GM23338 (cell line): ENCODE data around the gene ENTR1. TPM values are rescaled to one million over a fixed set of nuclear protein-coding genes. Genes with fewer than 3 reads are reported as not detected.

Experiments used
- ATAC-seq: fragments of 200-7000 bp; cut with Tn5 transposase; 3 replicates; pipeline ENCODE4 v1.9.1; 2020
- DNase-seq: peaks from one replicate; pipeline ENCODE4 v3.0.0-alpha.2; 2015; ENCODE audit warnings: low spot score
- H2AFZ ChIP-seq: fragments of 200-600 bp; sonication (generic); 2 replicates; pipeline ENCODE4 v1.8.0; 2016; ENCODE audit warnings: antibody characterized with exemption, mild to moderate bottlenecking, moderate library complexity
- H3F3A ChIP-seq: fragments of 200-600 bp; sonication (generic); replicated peaks from 2 replicates; pipeline ENCODE4 v1.8.0; 2017; ENCODE audit warnings: antibody characterized with exemption, mixed run types, low read depth
- H3K27ac ChIP-seq: fragments of 200-600 bp; sonication (generic); 2 replicates; pipeline ENCODE4 v1.6.1; 2016; ENCODE audit warnings: low read depth
- H3K27me3 ChIP-seq: fragments of 200-600 bp; sonication (generic); 2 replicates; pipeline ENCODE4 v1.8.0; 2016; ENCODE audit warnings: mild to moderate bottlenecking, mixed run types, moderate library complexity; ENCODE audit not compliant: insufficient read depth
- H3K36me3 ChIP-seq: fragments of 200-600 bp; sonication (generic); 2 replicates; pipeline ENCODE4 v1.8.0; 2016; ENCODE audit warnings: mild to moderate bottlenecking; ENCODE audit not compliant: insufficient read depth
- H3K4me1 ChIP-seq: fragments of 200-600 bp; sonication (generic); 2 replicates; pipeline ENCODE4 v1.8.0; 2016; ENCODE audit warnings: mild to moderate bottlenecking, moderate library complexity; ENCODE audit not compliant: insufficient read depth
- H3K4me2 ChIP-seq: fragments of 200-600 bp; sonication (generic); 2 replicates; pipeline ENCODE4 v1.7.1; 2017; ENCODE audit warnings: mixed run types
- H3K4me3 ChIP-seq: fragments of 200-600 bp; sonication (generic); 2 replicates; pipeline ENCODE4 v1.6.1; 2016; ENCODE audit warnings: mixed run types
- H3K79me2 ChIP-seq: fragments of 200-600 bp; sonication (generic); replicated peaks from 2 replicates; pipeline ENCODE4 v1.8.0; 2017; ENCODE audit warnings: mild to moderate bottlenecking; ENCODE audit not compliant: insufficient read depth
- H3K9me2 ChIP-seq: fragments of 200-600 bp; sonication (generic); 2 replicates; pipeline ENCODE4 v1.8.0; 2017; ENCODE audit not compliant: insufficient read depth
- H4K20me1 ChIP-seq: fragments of 200-600 bp; sonication (generic); replicated peaks from 2 replicates; pipeline ENCODE4 v1.8.0; 2017; ENCODE audit warnings: mild to moderate bottlenecking; ENCODE audit not compliant: insufficient read depth
- H3K27ac Mint-ChIP-seq: 2 replicates; pipeline ENCODE4 v1.8.0; 2020; ENCODE audit warnings: inconsistent platforms, mild to moderate bottlenecking, moderate library complexity, mixed read lengths
- H3K27me3 Mint-ChIP-seq: 3 replicates; pipeline ENCODE4 v1.8.0; 2022; ENCODE audit warnings: low read depth, mild to moderate bottlenecking, moderate library complexity, mixed read lengths, inconsistent platforms; ENCODE audit not compliant: insufficient read depth, poor library complexity
- H3K36me3 Mint-ChIP-seq: 3 replicates; pipeline ENCODE4 v1.8.0; 2021; ENCODE audit warnings: low read depth, mild to moderate bottlenecking, inconsistent platforms, moderate library complexity, mixed read lengths
- H3K4me1 Mint-ChIP-seq: 3 replicates; pipeline ENCODE4 v1.8.0; 2020; ENCODE audit warnings: mild to moderate bottlenecking, inconsistent platforms, mixed read lengths
- H3K4me3 Mint-ChIP-seq: 3 replicates; pipeline ENCODE4 v1.8.0; 2021; ENCODE audit warnings: moderate library complexity, mild to moderate bottlenecking, inconsistent platforms, mixed read lengths
- H3K9me3 Mint-ChIP-seq: 3 replicates; pipeline ENCODE4 v1.8.0; 2020; ENCODE audit warnings: moderate library complexity, mild to moderate bottlenecking, inconsistent platforms, mixed read lengths
- EZH2phosphoT487 ChIP-seq: fragments of 200-600 bp; sonication (generic); IDR thresholded peaks from one replicate; pipeline ENCODE4 v1.8.1; 2018; ENCODE audit warnings: antibody characterized with exemption; ENCODE audit not compliant: unreplicated experiment
- STAT1 ChIP-seq: IDR thresholded peaks from one replicate; pipeline ENCODE4 v1.6.1; 2016; ENCODE audit warnings: antibody characterized with exemption; ENCODE audit not compliant: unreplicated experiment
- ZNF114 ChIP-seq: fragments of 250-450 bp; sonication (Bioruptor Pico); IDR thresholded peaks from 2 replicates; pipeline ENCODE4 v1.5.0; 2020; ENCODE audit warnings: mild to moderate bottlenecking, moderate library complexity
- polyA plus RNA-seq: library from polyadenylated mRNA; unstranded; fragments of >200 nt; fragmentation: Nextera tagmentation; extraction: Ambion mirVana; gene quantifications from 2 replicates; pipeline ENCODE4 v1.2.1, GENCODE V29; 2016
- total RNA-seq: library from RNA; depleted of rRNA; stranded (reverse); fragments of >200 nt; shearing (Covaris generic); gene quantifications from 2 replicates; pipeline ENCODE4 v1.2.3, GENCODE V29; 2014
- TF ChIP-seq, protein P1 (sequence below): fragments of 250-450 bp; sonication (Bioruptor Pico); IDR thresholded peaks from 2 replicates; pipeline ENCODE4 v1.5.0; 2020; ENCODE audit warnings: mild to moderate bottlenecking, moderate library complexity
- TF ChIP-seq, protein P2 (sequence below): IDR thresholded peaks from one replicate; pipeline ENCODE4 v1.6.1; 2018; ENCODE audit warnings: antibody characterized with exemption; ENCODE audit not compliant: unreplicated experiment

ENTR1 gene
- total and polyA plus RNA-seq, 2 experiments from 2014 or later = 25.6 to 91.9 TPM

DNA sequence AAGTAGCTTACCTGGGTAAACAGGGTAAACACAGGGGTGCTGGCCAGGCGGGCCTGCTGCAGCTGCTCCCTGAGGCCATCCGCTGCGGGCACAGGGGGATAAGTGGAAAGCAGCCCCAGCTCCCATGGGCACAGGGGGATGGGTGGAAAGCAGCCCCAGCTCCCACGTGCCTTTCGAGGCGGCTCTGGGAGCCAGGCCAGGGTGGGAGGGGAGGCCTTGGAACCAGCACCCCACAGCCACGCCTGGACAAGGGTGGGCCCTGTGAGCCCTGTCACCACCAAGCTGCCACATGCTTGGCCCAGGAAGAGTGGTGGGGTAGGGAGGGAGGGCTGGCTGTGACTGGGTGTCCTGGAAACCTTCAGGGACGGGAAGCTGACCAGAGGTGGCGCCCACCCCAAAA lies 29.1 kb downstream of the ENTR1 start:
- ATAC-seq = no peak

More for the DNA sequence above, 29.1 kb downstream of the ENTR1 start:
- Histone ChIP-seq H3K27me3 (no peaks in the 10 kb centered on the region), H3F3A (0 out of 2 replicates have a peak, but pooled peaks cover 3% of the 10 kb centered on the region), H2AFZ (no peak overlapping the region), H3K36me3 (peaks cover 11% of the 10 kb centered on the region; the same call in 1 of the 2 replicates), H3K4me2 (no peak overlapping the region), H3K27ac (no peak overlapping the region), H3K4me1 (no peaks in the 10 kb centered on the region), H3K79me2 (no peaks in the 10 kb centered on the region), H3K9me2 (no peaks in the 10 kb centered on the region), H4K20me1 (peaks cover 6% of the 10 kb centered on the region; the same call in 1 of the 2 replicates), H3K4me3 (no peak overlapping the region)
- H3K36me3 Mint-ChIP-seq = peaks cover 37% of the 10 kb centered on the region
- DNase-seq = no peak
- no peaks in the 10 kb centered on the region for H3K9me3 Mint-ChIP-seq
- H3K27me3 Mint-ChIP-seq = no peaks in the 10 kb centered on the region
- H3K27ac Mint-ChIP-seq = no peak overlapping the region
- TF ChIP-seq, protein P1, sequence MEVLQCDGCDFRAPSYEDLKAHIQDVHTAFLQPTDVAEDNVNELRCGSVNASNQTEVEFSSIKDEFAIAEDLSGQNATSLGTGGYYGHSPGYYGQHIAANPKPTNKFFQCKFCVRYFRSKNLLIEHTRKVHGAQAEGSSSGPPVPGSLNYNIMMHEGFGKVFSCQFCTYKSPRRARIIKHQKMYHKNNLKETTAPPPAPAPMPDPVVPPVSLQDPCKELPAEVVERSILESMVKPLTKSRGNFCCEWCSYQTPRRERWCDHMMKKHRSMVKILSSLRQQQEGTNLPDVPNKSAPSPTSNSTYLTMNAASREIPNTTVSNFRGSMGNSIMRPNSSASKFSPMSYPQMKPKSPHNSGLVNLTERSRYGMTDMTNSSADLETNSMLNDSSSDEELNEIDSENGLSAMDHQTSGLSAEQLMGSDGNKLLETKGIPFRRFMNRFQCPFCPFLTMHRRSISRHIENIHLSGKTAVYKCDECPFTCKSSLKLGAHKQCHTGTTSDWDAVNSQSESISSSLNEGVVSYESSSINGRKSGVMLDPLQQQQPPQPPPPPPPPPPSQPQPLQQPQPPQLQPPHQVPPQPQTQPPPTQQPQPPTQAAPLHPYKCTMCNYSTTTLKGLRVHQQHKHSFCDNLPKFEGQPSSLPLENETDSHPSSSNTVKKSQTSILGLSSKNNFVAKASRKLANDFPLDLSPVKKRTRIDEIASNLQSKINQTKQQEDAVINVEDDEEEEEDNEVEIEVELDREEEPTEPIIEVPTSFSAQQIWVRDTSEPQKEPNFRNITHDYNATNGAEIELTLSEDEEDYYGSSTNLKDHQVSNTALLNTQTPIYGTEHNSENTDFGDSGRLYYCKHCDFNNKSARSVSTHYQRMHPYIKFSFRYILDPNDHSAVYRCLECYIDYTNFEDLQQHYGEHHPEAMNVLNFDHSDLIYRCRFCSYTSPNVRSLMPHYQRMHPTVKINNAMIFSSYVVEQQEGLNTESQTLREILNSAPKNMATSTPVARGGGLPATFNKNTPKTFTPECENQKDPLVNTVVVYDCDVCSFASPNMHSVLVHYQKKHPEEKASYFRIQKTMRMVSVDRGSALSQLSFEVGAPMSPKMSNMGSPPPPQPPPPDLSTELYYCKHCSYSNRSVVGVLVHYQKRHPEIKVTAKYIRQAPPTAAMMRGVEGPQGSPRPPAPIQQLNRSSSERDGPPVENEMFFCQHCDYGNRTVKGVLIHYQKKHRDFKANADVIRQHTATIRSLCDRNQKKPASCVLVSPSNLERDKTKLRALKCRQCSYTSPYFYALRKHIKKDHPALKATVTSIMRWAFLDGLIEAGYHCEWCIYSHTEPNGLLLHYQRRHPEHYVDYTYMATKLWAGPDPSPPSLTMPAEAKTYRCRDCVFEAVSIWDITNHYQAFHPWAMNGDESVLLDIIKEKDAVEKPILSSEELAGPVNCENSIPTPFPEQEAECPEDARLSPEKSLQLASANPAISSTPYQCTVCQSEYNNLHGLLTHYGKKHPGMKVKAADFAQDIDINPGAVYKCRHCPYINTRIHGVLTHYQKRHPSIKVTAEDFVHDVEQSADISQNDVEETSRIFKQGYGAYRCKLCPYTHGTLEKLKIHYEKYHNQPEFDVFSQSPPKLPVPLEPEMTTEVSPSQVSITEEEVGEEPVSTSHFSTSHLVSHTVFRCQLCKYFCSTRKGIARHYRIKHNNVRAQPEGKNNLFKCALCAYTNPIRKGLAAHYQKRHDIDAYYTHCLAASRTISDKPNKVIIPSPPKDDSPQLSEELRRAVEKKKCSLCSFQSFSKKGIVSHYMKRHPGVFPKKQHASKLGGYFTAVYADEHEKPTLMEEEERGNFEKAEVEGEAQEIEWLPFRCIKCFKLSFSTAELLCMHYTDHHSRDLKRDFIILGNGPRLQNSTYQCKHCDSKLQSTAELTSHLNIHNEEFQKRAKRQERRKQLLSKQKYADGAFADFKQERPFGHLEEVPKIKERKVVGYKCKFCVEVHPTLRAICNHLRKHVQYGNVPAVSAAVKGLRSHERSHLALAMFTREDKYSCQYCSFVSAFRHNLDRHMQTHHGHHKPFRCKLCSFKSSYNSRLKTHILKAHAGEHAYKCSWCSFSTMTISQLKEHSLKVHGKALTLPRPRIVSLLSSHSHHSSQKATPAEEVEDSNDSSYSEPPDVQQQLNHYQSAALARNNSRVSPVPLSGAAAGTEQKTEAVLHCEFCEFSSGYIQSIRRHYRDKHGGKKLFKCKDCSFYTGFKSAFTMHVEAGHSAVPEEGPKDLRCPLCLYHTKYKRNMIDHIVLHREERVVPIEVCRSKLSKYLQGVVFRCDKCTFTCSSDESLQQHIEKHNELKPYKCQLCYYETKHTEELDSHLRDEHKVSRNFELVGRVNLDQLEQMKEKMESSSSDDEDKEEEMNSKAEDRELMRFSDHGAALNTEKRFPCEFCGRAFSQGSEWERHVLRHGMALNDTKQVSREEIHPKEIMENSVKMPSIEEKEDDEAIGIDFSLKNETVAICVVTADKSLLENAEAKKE (CRISPR knock-in tag) = no peak
- TF ChIP-seq, protein P2, sequence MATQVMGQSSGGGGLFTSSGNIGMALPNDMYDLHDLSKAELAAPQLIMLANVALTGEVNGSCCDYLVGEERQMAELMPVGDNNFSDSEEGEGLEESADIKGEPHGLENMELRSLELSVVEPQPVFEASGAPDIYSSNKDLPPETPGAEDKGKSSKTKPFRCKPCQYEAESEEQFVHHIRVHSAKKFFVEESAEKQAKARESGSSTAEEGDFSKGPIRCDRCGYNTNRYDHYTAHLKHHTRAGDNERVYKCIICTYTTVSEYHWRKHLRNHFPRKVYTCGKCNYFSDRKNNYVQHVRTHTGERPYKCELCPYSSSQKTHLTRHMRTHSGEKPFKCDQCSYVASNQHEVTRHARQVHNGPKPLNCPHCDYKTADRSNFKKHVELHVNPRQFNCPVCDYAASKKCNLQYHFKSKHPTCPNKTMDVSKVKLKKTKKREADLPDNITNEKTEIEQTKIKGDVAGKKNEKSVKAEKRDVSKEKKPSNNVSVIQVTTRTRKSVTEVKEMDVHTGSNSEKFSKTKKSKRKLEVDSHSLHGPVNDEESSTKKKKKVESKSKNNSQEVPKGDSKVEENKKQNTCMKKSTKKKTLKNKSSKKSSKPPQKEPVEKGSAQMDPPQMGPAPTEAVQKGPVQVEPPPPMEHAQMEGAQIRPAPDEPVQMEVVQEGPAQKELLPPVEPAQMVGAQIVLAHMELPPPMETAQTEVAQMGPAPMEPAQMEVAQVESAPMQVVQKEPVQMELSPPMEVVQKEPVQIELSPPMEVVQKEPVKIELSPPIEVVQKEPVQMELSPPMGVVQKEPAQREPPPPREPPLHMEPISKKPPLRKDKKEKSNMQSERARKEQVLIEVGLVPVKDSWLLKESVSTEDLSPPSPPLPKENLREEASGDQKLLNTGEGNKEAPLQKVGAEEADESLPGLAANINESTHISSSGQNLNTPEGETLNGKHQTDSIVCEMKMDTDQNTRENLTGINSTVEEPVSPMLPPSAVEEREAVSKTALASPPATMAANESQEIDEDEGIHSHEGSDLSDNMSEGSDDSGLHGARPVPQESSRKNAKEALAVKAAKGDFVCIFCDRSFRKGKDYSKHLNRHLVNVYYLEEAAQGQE = no peak
- TF ChIP-seq ZNF114 (CRISPR knock-in tag) (no peak), EZH2phosphoT487 (no peak), STAT1 (no peak)
- H3K4me1 Mint-ChIP-seq = no peaks in the 10 kb centered on the region
- H3K4me3 Mint-ChIP-seq = no peak overlapping the region
